22Rv1 (cell line): ENCODE data around the gene B4GALT3.

Experiments
- H3K27ac ChIP-seq: fragments of 450-650 bp; 2 replicates; pipeline ENCODE4 v1.5.1; 2017
- ZFX ChIP-seq: fragments of 450-650 bp; IDR thresholded peaks from 2 replicates; pipeline ENCODE4 v1.6.1; 2017; ENCODE audit warnings: antibody characterized with exemption, borderline replicate concordance
- TF ChIP-seq, protein P1 (sequence below): fragments of 450-650 bp; IDR thresholded peaks from 2 replicates; pipeline ENCODE4 v1.5.1; 2017; ENCODE audit warnings: mild to moderate bottlenecking

B4GALT3 gene

GRCh38 chr1:161190962-161191521 is 13.7 kb upstream of the B4GALT3 start:
- no peak for TF ChIP-seq ZFX
- TF ChIP-seq, protein P1, sequence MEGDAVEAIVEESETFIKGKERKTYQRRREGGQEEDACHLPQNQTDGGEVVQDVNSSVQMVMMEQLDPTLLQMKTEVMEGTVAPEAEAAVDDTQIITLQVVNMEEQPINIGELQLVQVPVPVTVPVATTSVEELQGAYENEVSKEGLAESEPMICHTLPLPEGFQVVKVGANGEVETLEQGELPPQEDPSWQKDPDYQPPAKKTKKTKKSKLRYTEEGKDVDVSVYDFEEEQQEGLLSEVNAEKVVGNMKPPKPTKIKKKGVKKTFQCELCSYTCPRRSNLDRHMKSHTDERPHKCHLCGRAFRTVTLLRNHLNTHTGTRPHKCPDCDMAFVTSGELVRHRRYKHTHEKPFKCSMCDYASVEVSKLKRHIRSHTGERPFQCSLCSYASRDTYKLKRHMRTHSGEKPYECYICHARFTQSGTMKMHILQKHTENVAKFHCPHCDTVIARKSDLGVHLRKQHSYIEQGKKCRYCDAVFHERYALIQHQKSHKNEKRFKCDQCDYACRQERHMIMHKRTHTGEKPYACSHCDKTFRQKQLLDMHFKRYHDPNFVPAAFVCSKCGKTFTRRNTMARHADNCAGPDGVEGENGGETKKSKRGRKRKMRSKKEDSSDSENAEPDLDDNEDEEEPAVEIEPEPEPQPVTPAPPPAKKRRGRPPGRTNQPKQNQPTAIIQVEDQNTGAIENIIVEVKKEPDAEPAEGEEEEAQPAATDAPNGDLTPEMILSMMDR, result no peak
- no peak overlapping the region for H3K27ac ChIP-seq

- no peak for TF ChIP-seq ZFX
- no peak overlapping the region for H3K27ac ChIP-seq
Measured at GRCh38 chr1:161189036-161189435, 11.7 kb upstream of the B4GALT3 start.

DNA sequence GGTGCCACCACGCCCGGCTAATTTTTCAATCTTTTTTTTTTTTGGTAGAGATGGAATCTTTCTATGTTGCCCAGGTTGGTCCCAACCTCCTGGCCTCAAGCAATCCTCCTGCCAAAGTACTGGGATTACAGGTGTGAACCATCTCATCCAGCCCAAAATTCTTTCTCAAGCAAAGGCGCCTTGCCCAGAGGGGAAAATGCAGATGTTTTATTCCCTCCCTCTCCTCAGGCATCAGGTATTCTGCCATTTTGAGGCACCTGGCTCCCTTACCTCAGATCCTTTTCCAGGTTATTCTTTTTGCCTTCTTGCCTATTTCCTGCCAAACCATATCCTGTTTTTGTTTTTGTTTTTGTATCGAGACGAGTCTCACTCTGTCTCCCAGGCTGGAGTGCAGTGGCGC is 11.1 kb upstream of the B4GALT3 start:
- no peak overlapping the region for H3K27ac ChIP-seq
- TF ChIP-seq, protein P1, result no peak

DNA sequence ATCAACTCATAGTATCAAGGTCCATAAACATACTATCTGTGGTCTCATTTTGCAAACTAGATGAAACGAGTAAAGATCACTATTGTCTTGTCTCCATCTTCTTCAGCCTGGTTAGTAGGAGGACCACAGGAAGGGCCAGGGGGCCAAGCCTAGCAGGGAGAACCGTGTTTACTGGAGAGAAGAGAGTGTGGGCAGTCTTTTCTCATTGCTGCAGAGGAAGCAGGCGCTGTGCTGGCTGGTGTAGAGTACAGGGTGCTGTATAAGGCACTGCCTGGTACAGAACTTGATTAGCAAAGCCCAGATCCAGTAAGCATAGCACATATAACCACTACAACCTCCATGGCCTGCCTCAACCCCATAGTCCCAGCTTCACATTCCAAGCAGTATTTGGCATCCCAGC is 10.0 kb upstream of the B4GALT3 start:
- no peak overlapping the region for H3K27ac ChIP-seq
- TF ChIP-seq, protein P1, result no peak
- no peak for TF ChIP-seq ZFX

DNA sequence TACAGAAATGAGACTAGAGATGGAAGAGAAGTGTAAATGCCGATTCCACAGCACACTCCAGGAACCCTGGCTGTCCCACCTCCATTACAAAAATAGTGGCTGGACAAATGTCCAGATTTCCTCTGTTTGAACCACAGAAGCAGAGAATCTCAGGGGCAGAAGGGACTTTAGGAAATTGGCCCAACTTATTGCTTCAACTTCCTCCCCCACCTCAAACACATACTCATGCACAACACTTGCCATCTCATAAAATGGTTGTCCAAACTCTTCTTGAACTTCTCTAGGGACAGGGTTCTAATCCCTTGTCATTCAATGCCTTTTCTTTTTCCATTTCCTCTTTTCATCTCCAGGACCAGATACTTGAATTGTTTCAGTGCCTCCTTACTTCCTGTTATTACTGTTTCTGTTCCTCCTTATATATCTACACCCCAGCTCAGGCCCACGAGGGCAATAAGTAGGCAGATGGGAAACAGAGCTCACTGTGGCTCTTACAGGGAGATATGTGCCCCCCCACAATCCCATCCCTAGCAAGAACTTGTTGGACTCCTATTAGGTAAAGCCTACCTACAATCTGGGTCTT is 8.5 kb upstream of the B4GALT3 start:
- no peak overlapping the region for H3K27ac ChIP-seq
- no peak for TF ChIP-seq ZFX
- TF ChIP-seq, protein P1, result no peak

- no peak overlapping the region for H3K27ac ChIP-seq
- TF ChIP-seq, protein P1, result no peak
- no peak for TF ChIP-seq ZFX
Measured at GRCh38 chr1:161185282-161185682, 8.0 kb upstream of the B4GALT3 start.

- TF ChIP-seq ZFX, result no peak
- TF ChIP-seq, protein P1, result no peak
- H3K27ac ChIP-seq, result no peak overlapping the region
Measured at GRCh38 chr1:161182214-161182613, 4.9 kb upstream of the B4GALT3 start.

DNA sequence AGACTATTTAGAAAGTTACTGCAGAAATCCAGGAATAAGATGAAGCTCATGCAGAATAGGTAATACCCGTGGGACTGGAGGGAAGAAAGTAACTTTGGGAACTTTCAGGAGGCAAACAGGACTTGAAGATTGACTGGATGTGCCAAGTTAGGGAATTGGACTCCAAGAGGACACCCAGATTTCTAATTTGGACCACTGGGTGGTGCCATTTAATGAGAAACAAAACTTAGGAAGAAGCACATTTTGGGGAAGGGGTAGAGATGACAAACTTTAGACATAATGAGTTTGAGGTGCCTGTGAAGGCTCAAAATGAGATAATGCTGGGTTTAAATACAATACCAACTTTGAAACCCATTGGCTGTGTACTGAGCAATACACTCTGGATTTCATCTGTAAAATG is 3.3 kb upstream of the B4GALT3 start:
- no peak overlapping the region for H3K27ac ChIP-seq
- TF ChIP-seq, protein P1, result peak; percentile 45
- TF ChIP-seq ZFX, result no peak
